ENCODE data around the gene AGFG2. TPM values are rescaled to one million over a fixed set of nuclear protein-coding genes. Genes with fewer than 3 reads are reported as not detected.
"Not testable (repeated sequence)": the region's sequence is repeated elsewhere in the genome, so short reads cannot be mapped to it uniquely, and the experiment has no call there.

AGFG2 gene
- total RNA-seq, 1 donor, result 9.4 TPM

GRCh38 chr7:100563809-100564400 is 24.9 kb downstream of the AGFG2 start:
- Histone ChIP-seq H3K36me3 (ENCODE audit: insufficient read depth, low read length) (peaks cover 3% of the 10 kb centered on the region), H2AFZ (ENCODE audit: low read length) (no peak overlapping the region), H3K4me1 (ENCODE audit: insufficient read depth, low read length) (no peaks in the 10 kb centered on the region), H4K20me1 (ENCODE audit: insufficient read depth, low read length) (no peaks in the 10 kb centered on the region), H3K27me3 (ENCODE audit: insufficient read depth, low read length) (no peaks in the 10 kb centered on the region), H3K4me2 (ENCODE audit: insufficient read depth, low read length) (no peak overlapping the region), H3K4me3 (ENCODE audit: insufficient read depth, low read length) (no peak overlapping the region), H3K27ac (ENCODE audit: low read depth, low read length) (no peak overlapping the region), H3K79me2 (ENCODE audit: insufficient read depth, low read length) (no peaks in the 10 kb centered on the region), H3K9me3 (ENCODE audit: low read depth, low read length) (no peaks in the 10 kb centered on the region)
- peak; percentile 93 for TF ChIP-seq CTCF (IDR thresholded peaks at IDR 0.05; ENCODE audit: extremely low read depth, low read depth, low read length)
- peak; percentile 99 for DNase-seq (ENCODE audit: insufficient read length, low spot score, missing footprints)

GRCh38 chr7:100564405-100564804 is 25.4 kb downstream of the AGFG2 start:
- H4K20me1 ChIP-seq (ENCODE audit: insufficient read depth, low read length); H3K4me1 ChIP-seq (ENCODE audit: insufficient read depth, low read length); H3K27ac ChIP-seq (ENCODE audit: low read depth, low read length); DNase-seq (ENCODE audit: insufficient read length, low spot score, missing footprints); H3K4me3 ChIP-seq (ENCODE audit: insufficient read depth, low read length); H3K4me2 ChIP-seq (ENCODE audit: insufficient read depth, low read length); H3K36me3 ChIP-seq (ENCODE audit: insufficient read depth, low read length); H3K9me3 ChIP-seq (ENCODE audit: low read depth, low read length); H3K79me2 ChIP-seq (ENCODE audit: insufficient read depth, low read length); H2AFZ ChIP-seq (ENCODE audit: low read length); H3K27me3 ChIP-seq (ENCODE audit: insufficient read depth, low read length): not testable (repeated sequence)

- Histone ChIP-seq H3K36me3 (ENCODE audit: insufficient read depth, low read length) (no peaks in the 10 kb centered on the region), H2AFZ (ENCODE audit: low read length) (no peak overlapping the region), H3K79me2 (ENCODE audit: insufficient read depth, low read length) (no peaks in the 10 kb centered on the region), H3K9me3 (ENCODE audit: low read depth, low read length) (no peaks in the 10 kb centered on the region), H3K4me1 (ENCODE audit: insufficient read depth, low read length) (peaks cover 8% of the 10 kb centered on the region), H3K4me2 (ENCODE audit: insufficient read depth, low read length) (no peak overlapping the region), H3K27ac (ENCODE audit: low read depth, low read length) (no peak overlapping the region), H3K27me3 (ENCODE audit: insufficient read depth, low read length) (no peaks in the 10 kb centered on the region), H3K4me3 (ENCODE audit: insufficient read depth, low read length) (no peak overlapping the region), H4K20me1 (ENCODE audit: insufficient read depth, low read length) (no peaks in the 10 kb centered on the region)
- peak; percentile 31 for DNase-seq (ENCODE audit: insufficient read length, low spot score, missing footprints)
- no peak for TF ChIP-seq CTCF (IDR thresholded peaks at IDR 0.05; ENCODE audit: extremely low read depth, low read depth, low read length)
Observed at GRCh38 chr7:100565133-100565571, 26.1 kb downstream of the AGFG2 start.

- no peak for TF ChIP-seq CTCF (IDR thresholded peaks at IDR 0.05; ENCODE audit: extremely low read depth, low read depth, low read length)
- Histone ChIP-seq H3K27me3 (ENCODE audit: insufficient read depth, low read length) (peaks cover 2% of the 10 kb centered on the region), H3K4me2 (ENCODE audit: insufficient read depth, low read length) (no peak overlapping the region), H3K4me1 (ENCODE audit: insufficient read depth, low read length) (peaks cover 8% of the 10 kb centered on the region), H3K4me3 (ENCODE audit: insufficient read depth, low read length) (no peak overlapping the region), H3K9me3 (ENCODE audit: low read depth, low read length) (no peaks in the 10 kb centered on the region), H2AFZ (ENCODE audit: low read length) (no peak overlapping the region), H3K36me3 (ENCODE audit: insufficient read depth, low read length) (no peaks in the 10 kb centered on the region), H4K20me1 (ENCODE audit: insufficient read depth, low read length) (no peaks in the 10 kb centered on the region), H3K79me2 (ENCODE audit: insufficient read depth, low read length) (no peaks in the 10 kb centered on the region), H3K27ac (ENCODE audit: low read depth, low read length) (no peak overlapping the region)
- no peak for DNase-seq (ENCODE audit: insufficient read length, low spot score, missing footprints)
Observed at GRCh38 chr7:100566018-100566531, 27.1 kb downstream of the AGFG2 start.
